Smooth muscle cell (in vitro differentiated cells): ENCODE data around the gene POR. TPM values are rescaled to one million over a fixed set of nuclear protein-coding genes. Genes with fewer than 3 reads are reported as not detected.

Experiments
- DNase-seq: peaks from one replicate; lab custom pipeline; 2025; ENCODE audit not compliant: unreplicated experiment; lab: John Stamatoyannopoulos, UW
- H2AFZ ChIP-seq: fragments of 200-600 bp; sonication (generic); 2 replicates; pipeline ENCODE4 v1.6.0; 2016; ENCODE audit warnings: antibody characterized with exemption, low read depth, mild to moderate bottlenecking
- H3F3A ChIP-seq: fragments of 200-600 bp; sonication (generic); 2 replicates; pipeline ENCODE4 v1.6.0; 2017; ENCODE audit warnings: antibody characterized with exemption, low read depth
- H3K27ac ChIP-seq: fragments of 200-600 bp; sonication (generic); 2 replicates; pipeline ENCODE4 v1.5.1; 2016; ENCODE audit warnings: low read depth, mild to moderate bottlenecking
- H3K27me3 ChIP-seq: fragments of 200-600 bp; sonication (generic); 2 replicates; pipeline ENCODE4 v1.6.1; 2016; ENCODE audit warnings: low read depth, mild to moderate bottlenecking
- H3K36me3 ChIP-seq: fragments of 200-600 bp; sonication (generic); 2 replicates; pipeline ENCODE4 v1.5.1; 2016; ENCODE audit warnings: low read depth
- H3K4me1 ChIP-seq: fragments of 200-600 bp; sonication (generic); 2 replicates; pipeline ENCODE4 v1.5.1; 2016; ENCODE audit warnings: low read depth
- H3K4me2 ChIP-seq: fragments of 200-600 bp; sonication (generic); 2 replicates; pipeline ENCODE4 v1.6.0; 2016; ENCODE audit warnings: mild to moderate bottlenecking
- H3K4me3 ChIP-seq: fragments of 200-600 bp; sonication (generic); 2 replicates; pipeline ENCODE4 v1.5.1; 2016; ENCODE audit warnings: mild to moderate bottlenecking
- H3K79me2 ChIP-seq: fragments of 200-600 bp; sonication (generic); 2 replicates; pipeline ENCODE4 v1.6.0; 2016; ENCODE audit warnings: low read depth, mild to moderate bottlenecking
- H3K9ac ChIP-seq: fragments of 200-600 bp; sonication (generic); 2 replicates; pipeline ENCODE4 v1.6.0; 2016; ENCODE audit warnings: low read depth
- H3K9me3 ChIP-seq: fragments of 200-600 bp; sonication (generic); replicated peaks from 2 replicates; pipeline ENCODE4 v1.5.1; 2016; ENCODE audit warnings: low read depth
- H4K20me1 ChIP-seq: fragments of 200-600 bp; sonication (generic); 2 replicates; pipeline ENCODE4 v1.6.0; 2016; ENCODE audit warnings: low read depth
- WGBS: methylation state at CpG from one replicate; pipeline ENCODE4 v1.1.7; 2016; ENCODE audit warnings: low lambda C conversion rate; 5-methylcytosine and 5-hydroxymethylcytosine counted together
- polyA plus RNA-seq: library from polyadenylated mRNA; unstranded; fragments of >200 nt; fragmentation: Nextera tagmentation; extraction: Ambion mirVana; gene quantifications from 2 replicates; pipeline ENCODE4 v1.2.1, GENCODE V29; 2016
- total RNA-seq: library from RNA; depleted of rRNA; stranded (reverse); fragments of >200 nt; gene quantifications from 2 replicates; pipeline ENCODE4 v1.2.3, GENCODE V29; 2014
- TF ChIP-seq, protein P1 (sequence below): fragments of 200-600 bp; sonication (generic); IDR thresholded peaks from 2 replicates; pipeline ENCODE4 v1.5.1; 2017; ENCODE audit warnings: borderline replicate concordance, mild to moderate bottlenecking, antibody characterized with exemption; ENCODE audit not compliant: insufficient read depth, poor library complexity, severe bottlenecking

POR gene
- total and polyA plus RNA-seq, 2 experiments from 2014 or later, result 46.7 to 52.7 TPM

DNA sequence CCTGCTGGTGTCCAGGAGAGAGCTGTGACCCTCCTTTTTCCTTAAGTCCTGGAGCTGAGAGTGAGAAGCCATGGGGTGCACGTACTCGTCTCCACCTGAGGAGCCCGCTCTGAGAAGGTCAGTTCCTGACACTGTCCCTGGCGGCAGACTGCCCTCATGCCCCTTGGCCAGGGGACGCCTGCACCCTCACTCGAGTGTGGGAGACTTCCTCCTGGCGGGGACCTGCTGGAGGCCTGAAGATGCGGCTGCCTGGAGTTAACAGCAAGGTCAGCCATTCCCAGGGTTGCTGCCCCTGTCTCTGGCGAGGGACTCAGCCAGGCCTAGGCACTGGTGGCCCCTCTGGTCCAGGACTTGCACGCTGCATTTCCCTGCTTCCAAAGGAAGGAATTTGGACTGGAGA is 53.1 kb downstream of the POR start:
- no peak overlapping the region for H3K9ac ChIP-seq
- H3K36me3 ChIP-seq, result no peaks in the 10 kb centered on the region
- no peaks in the 10 kb centered on the region for H3F3A ChIP-seq
- H3K27ac ChIP-seq, result no peak overlapping the region
- DNase-seq, result no peak
- no peaks in the 10 kb centered on the region for H3K27me3 ChIP-seq
- H3K9me3 ChIP-seq, result no peaks in the 10 kb centered on the region
- no peak overlapping the region for H2AFZ ChIP-seq
- H3K4me3 ChIP-seq, result no peak overlapping the region
- peaks cover 5% of the 10 kb centered on the region for H4K20me1 ChIP-seq
- H3K79me2 ChIP-seq, result no peaks in the 10 kb centered on the region
- peaks cover 7% of the 10 kb centered on the region for H3K4me1 ChIP-seq
- TF ChIP-seq, protein P1, sequence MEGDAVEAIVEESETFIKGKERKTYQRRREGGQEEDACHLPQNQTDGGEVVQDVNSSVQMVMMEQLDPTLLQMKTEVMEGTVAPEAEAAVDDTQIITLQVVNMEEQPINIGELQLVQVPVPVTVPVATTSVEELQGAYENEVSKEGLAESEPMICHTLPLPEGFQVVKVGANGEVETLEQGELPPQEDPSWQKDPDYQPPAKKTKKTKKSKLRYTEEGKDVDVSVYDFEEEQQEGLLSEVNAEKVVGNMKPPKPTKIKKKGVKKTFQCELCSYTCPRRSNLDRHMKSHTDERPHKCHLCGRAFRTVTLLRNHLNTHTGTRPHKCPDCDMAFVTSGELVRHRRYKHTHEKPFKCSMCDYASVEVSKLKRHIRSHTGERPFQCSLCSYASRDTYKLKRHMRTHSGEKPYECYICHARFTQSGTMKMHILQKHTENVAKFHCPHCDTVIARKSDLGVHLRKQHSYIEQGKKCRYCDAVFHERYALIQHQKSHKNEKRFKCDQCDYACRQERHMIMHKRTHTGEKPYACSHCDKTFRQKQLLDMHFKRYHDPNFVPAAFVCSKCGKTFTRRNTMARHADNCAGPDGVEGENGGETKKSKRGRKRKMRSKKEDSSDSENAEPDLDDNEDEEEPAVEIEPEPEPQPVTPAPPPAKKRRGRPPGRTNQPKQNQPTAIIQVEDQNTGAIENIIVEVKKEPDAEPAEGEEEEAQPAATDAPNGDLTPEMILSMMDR, result no peak
- 95% methylated on average over 10 of the region's 10 CpGs for whole genome bisulfite sequencing
- H3K4me2 ChIP-seq, result no peak overlapping the region

- 93% methylated on average over 12 of the region's 12 CpGs for WGBS
- Histone ChIP-seq H3K27me3 (no peaks in the 10 kb centered on the region), H3K4me1 (peaks cover 1% of the 10 kb centered on the region), H3F3A (no peaks in the 10 kb centered on the region), H3K4me2 (no peak overlapping the region), H3K27ac (no peak overlapping the region), H3K79me2 (no peaks in the 10 kb centered on the region), H2AFZ (no peak overlapping the region), H3K9ac (no peak overlapping the region), H4K20me1 (peaks cover 5% of the 10 kb centered on the region), H3K9me3 (no peaks in the 10 kb centered on the region), H3K4me3 (no peak overlapping the region), H3K36me3 (no peaks in the 10 kb centered on the region)
- no peak for DNase-seq
- TF ChIP-seq, protein P1, result no peak
These were observed 53.6 kb downstream of the POR start for GRCh38 chr7:75968561-75969001.

- no peaks in the 10 kb centered on the region for H3F3A ChIP-seq
- H3K9me3 ChIP-seq, result no peaks in the 10 kb centered on the region
- DNase-seq, result no peak
- no peak overlapping the region for H2AFZ ChIP-seq
- no peaks in the 10 kb centered on the region for H3K36me3 ChIP-seq
- no peak overlapping the region for H3K9ac ChIP-seq
- TF ChIP-seq, protein P1, result no peak
- H3K4me3 ChIP-seq, result no peak overlapping the region
- no peak overlapping the region for H3K27ac ChIP-seq
- no peaks in the 10 kb centered on the region for H3K27me3 ChIP-seq
- H3K4me2 ChIP-seq, result no peak overlapping the region
- 78% methylated on average over 13 of the region's 13 CpGs for WGBS
- no peaks in the 10 kb centered on the region for H3K4me1 ChIP-seq
- peaks cover 5% of the 10 kb centered on the region for H4K20me1 ChIP-seq
- H3K79me2 ChIP-seq, result no peaks in the 10 kb centered on the region
These were observed 54.2 kb downstream of the POR start for GRCh38 chr7:75969182-75969581.

DNA sequence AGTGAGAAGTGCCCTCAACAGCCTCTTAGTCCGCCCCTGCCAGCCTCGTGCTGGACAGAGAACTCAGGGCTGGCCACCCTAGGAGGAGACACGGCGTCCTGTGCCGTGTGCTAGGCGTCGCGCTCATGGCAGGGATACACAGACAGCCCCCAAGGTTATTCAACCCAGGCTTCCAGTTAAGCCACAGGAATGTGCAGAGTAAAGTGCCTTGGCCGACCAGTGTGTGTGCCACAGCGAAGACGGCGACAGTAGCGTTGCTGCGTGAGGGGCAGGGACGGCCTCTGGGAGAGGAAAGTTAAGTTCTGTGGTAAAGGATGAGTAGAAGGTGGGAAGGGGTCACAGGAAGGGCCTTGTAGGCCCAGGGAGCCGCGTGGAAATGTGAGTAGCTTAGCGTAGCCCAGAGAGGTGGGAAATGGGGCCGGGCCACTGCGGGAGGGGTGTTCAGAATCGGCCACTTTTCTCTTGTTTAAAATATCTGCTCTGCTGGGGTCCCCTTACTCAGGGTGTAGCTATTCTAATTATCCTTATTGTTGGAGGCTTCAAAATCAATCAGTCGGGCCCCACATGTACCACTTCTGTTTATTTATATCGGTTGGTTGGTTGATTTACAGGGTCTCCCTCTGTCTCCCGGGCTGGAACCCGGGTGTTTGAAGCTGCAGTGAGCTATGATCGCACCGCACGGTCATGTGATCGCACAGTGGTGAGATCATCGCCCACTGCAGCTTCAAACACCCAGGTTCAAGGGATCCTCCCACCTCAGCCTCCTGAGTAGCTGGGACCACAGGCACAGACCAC is 54.9 kb downstream of the POR start:
- Histone ChIP-seq H3F3A (no peaks in the 10 kb centered on the region), H3K9ac (no peak overlapping the region), H4K20me1 (peaks cover 5% of the 10 kb centered on the region), H3K4me2 (no peak overlapping the region), H2AFZ (no peak overlapping the region), H3K36me3 (no peaks in the 10 kb centered on the region), H3K4me1 (no peaks in the 10 kb centered on the region), H3K4me3 (no peak overlapping the region), H3K79me2 (no peaks in the 10 kb centered on the region), H3K27ac (no peak overlapping the region), H3K27me3 (no peaks in the 10 kb centered on the region), H3K9me3 (no peaks in the 10 kb centered on the region)
- DNase-seq, result no peak
- 73% methylated on average over 30 of the region's 30 CpGs for WGBS
- TF ChIP-seq, protein P1, result no peak
